ENCODE measurements around the gene GLB1L.

DNA sequence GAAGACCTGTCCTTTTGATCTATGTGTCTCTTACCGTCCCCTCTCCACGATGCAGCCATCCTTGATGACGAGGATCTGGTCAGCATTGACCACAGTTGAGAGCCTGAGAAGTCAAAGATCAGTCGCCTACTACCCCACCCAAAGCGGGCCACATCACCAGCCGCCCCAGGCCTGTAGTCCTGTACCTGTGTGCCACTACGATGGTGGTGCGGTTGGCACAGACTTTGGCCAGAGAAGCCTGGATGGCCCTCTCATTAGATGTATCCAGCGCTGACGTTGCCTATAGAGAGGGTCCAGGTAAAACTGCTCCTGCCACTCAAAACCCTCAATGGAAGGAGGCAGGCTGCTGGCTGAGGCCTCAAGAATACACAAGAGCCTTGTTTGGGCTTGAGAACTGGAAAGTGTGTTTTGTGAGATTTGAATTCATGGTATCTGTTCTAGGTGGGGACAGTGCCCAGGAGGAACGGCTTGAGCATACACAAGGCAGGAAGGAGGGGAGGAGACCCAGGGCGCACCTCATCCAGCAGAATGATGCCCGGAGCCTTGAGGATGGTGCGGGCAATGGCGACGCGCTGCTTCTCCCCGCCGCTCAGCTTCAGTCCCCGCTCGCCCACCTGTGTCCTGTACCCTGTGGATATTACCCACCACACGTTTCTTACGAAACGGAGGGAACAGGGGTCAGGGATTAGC is 34.9 kb downstream of the GLB1L start:
- TF ChIP-seq, protein P1, sequence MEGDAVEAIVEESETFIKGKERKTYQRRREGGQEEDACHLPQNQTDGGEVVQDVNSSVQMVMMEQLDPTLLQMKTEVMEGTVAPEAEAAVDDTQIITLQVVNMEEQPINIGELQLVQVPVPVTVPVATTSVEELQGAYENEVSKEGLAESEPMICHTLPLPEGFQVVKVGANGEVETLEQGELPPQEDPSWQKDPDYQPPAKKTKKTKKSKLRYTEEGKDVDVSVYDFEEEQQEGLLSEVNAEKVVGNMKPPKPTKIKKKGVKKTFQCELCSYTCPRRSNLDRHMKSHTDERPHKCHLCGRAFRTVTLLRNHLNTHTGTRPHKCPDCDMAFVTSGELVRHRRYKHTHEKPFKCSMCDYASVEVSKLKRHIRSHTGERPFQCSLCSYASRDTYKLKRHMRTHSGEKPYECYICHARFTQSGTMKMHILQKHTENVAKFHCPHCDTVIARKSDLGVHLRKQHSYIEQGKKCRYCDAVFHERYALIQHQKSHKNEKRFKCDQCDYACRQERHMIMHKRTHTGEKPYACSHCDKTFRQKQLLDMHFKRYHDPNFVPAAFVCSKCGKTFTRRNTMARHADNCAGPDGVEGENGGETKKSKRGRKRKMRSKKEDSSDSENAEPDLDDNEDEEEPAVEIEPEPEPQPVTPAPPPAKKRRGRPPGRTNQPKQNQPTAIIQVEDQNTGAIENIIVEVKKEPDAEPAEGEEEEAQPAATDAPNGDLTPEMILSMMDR (IDR thresholded peaks at IDR 0.05; ENCODE audit: insufficient read depth, low read length, poor library complexity, severe bottlenecking), result no peak
- TF ChIP-seq EZH2phosphoT487 (conservative IDR thresholded peaks at IDR 0.05; ENCODE audit: low read length), result no peak
